Measurements from ENCODE around the gene ZNF532.

ZNF532 gene

GRCh38 chr18:58953627-58954026 is 89.0 kb downstream of the ZNF532 start:
- no peak for TF ChIP-seq REST (IDR thresholded peaks at IDR 0.05; ENCODE audit: insufficient read depth in 1 of 2, low read depth in 2 of 2, low read length in 2 of 2)

- TF ChIP-seq FOXP2 (optimal IDR thresholded peaks at IDR 0.05; ENCODE audit: borderline replicate concordance, extremely low read depth, extremely low read length, insufficient read depth) (no peak), TAF1 (IDR thresholded peaks at IDR 0.05; ENCODE audit: borderline replicate concordance, insufficient read depth, low read length) (no peak), REST (IDR thresholded peaks at IDR 0.05; ENCODE audit: insufficient read depth in 1 of 2, low read depth in 2 of 2, low read length in 2 of 2) (no peak), SIN3A (IDR thresholded peaks at IDR 0.05; ENCODE audit: borderline replicate concordance, insufficient read depth, low read length) (no peak), POLR2AphosphoS5 (IDR thresholded peaks at IDR 0.05; ENCODE audit: low read depth, low read length) (no peak)
Measured at GRCh38 chr18:58955001-58955400, 90.3 kb downstream of the ZNF532 start.

GRCh38 chr18:58955738-58956137 is 91.1 kb downstream of the ZNF532 start:
- TF ChIP-seq FOXP2 (optimal IDR thresholded peaks at IDR 0.05; ENCODE audit: borderline replicate concordance, extremely low read depth, extremely low read length, insufficient read depth) = no peak
- no peak for TF ChIP-seq SIN3A (IDR thresholded peaks at IDR 0.05; ENCODE audit: borderline replicate concordance, insufficient read depth, low read length)
- no peak for TF ChIP-seq POLR2AphosphoS5 (IDR thresholded peaks at IDR 0.05; ENCODE audit: low read depth, low read length)
- no peak for TF ChIP-seq REST (IDR thresholded peaks at IDR 0.05; ENCODE audit: insufficient read depth in 1 of 2, low read depth in 2 of 2, low read length in 2 of 2)
- no peak for TF ChIP-seq TAF1 (IDR thresholded peaks at IDR 0.05; ENCODE audit: borderline replicate concordance, insufficient read depth, low read length)

- TF ChIP-seq REST (IDR thresholded peaks at IDR 0.05; ENCODE audit: insufficient read depth in 1 of 2, low read depth in 2 of 2, low read length in 2 of 2) = no peak
- no peak for TF ChIP-seq TAF1 (IDR thresholded peaks at IDR 0.05; ENCODE audit: borderline replicate concordance, insufficient read depth, low read length)
- TF ChIP-seq SIN3A (IDR thresholded peaks at IDR 0.05; ENCODE audit: borderline replicate concordance, insufficient read depth, low read length) = no peak
- no peak for TF ChIP-seq FOXP2 (optimal IDR thresholded peaks at IDR 0.05; ENCODE audit: borderline replicate concordance, extremely low read depth, extremely low read length, insufficient read depth)
- TF ChIP-seq POLR2AphosphoS5 (IDR thresholded peaks at IDR 0.05; ENCODE audit: low read depth, low read length) = no peak
Measured at GRCh38 chr18:58958628-58959027, 94.0 kb downstream of the ZNF532 start.

GRCh38 chr18:58960508-58960907 is 95.8 kb downstream of the ZNF532 start:
- TF ChIP-seq POLR2AphosphoS5 (IDR thresholded peaks at IDR 0.05; ENCODE audit: low read depth, low read length) (no peak), REST (IDR thresholded peaks at IDR 0.05; ENCODE audit: insufficient read depth in 1 of 2, low read depth in 2 of 2, low read length in 2 of 2) (no peak), SIN3A (IDR thresholded peaks at IDR 0.05; ENCODE audit: borderline replicate concordance, insufficient read depth, low read length) (no peak), TAF1 (IDR thresholded peaks at IDR 0.05; ENCODE audit: borderline replicate concordance, insufficient read depth, low read length) (no peak), FOXP2 (optimal IDR thresholded peaks at IDR 0.05; ENCODE audit: borderline replicate concordance, extremely low read depth, extremely low read length, insufficient read depth) (no peak)
